Esophagus muscularis mucosa (tissue), 4 donors: ENCODE measurements around the gene TOM1.

Experiments
- EP300 ChIP-seq: sonication (generic); formaldehyde crosslinking; IDR thresholded peaks from one replicate; pipeline ENCODE4 v1.6.1; 2017; ENCODE audit warnings: antibody characterized with exemption
- POLR2AphosphoS5 ChIP-seq, 2 donors: sonication (generic); formaldehyde crosslinking; IDR thresholded peaks; one replicate each; pipeline ENCODE4 v1.6.1; 2017; ENCODE audit warnings: antibody characterized with exemption in 2 of 2
- TF ChIP-seq, protein P1 (sequence below), 3 experiments: fragments of 200-600 bp in 2 of 3; fragments of 450-650 bp in 1 of 3; sonication (generic) in 2 of 3; IDR thresholded peaks; one replicate each; pipeline ENCODE4 v1.5.1; 2017 to 2019; ENCODE audit warnings: antibody characterized with exemption in 3 of 3, mild to moderate bottlenecking in 2 of 3, moderate library complexity in 1 of 3

DNA sequence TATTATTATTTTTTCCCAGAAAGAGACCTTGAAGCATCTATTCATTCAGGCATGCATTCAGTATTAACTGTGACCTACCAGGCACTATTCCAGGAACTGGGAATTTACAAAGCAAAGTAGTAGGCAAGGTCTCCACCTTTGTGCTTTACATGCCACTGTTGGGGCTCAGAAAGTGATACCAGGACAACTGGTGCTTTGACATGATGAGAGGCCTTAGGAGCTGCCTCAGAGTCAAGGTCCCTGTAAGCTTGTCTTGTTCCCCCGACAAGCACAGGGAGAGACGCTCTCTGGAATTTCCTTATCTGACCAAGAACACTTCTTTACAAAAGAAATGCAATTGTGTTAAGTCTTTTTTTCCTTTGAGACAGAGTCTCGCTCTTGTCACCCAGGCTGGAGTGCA lies 78.9 kb downstream of the TOM1 start:
- TF ChIP-seq, protein P1, sequence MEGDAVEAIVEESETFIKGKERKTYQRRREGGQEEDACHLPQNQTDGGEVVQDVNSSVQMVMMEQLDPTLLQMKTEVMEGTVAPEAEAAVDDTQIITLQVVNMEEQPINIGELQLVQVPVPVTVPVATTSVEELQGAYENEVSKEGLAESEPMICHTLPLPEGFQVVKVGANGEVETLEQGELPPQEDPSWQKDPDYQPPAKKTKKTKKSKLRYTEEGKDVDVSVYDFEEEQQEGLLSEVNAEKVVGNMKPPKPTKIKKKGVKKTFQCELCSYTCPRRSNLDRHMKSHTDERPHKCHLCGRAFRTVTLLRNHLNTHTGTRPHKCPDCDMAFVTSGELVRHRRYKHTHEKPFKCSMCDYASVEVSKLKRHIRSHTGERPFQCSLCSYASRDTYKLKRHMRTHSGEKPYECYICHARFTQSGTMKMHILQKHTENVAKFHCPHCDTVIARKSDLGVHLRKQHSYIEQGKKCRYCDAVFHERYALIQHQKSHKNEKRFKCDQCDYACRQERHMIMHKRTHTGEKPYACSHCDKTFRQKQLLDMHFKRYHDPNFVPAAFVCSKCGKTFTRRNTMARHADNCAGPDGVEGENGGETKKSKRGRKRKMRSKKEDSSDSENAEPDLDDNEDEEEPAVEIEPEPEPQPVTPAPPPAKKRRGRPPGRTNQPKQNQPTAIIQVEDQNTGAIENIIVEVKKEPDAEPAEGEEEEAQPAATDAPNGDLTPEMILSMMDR (IDR thresholded peaks at IDR 0.05): no peak
- no peak for TF ChIP-seq EP300
- TF ChIP-seq POLR2AphosphoS5 (IDR thresholded peaks at IDR 0.05): no peak
